HEK293 (cell line): Measurements from ENCODE around the gene MAPT.

Experiments
- CTCF ChIA-PET: fragments of 350-600 bp; formaldehyde crosslinking; extraction: SDS; loops from one replicate; lab custom pipeline; 2021; ENCODE audit warnings: antibody characterized with exemption; lab: Yijun Ruan, JAX
- POLR2A ChIA-PET: fragments of 300-600 bp; formaldehyde crosslinking; extraction: SDS; loops from one replicate; lab custom pipeline; 2020; ENCODE audit warnings: antibody characterized with exemption, inconsistent platforms; lab: Yijun Ruan, JAX
- H3K27ac ChIP-seq: fragments of 200-500 bp; sonication (Bioruptor generic); 2 replicates; pipeline ENCODE4 v1.5.1; 2014; ENCODE audit warnings: low read depth, low read length, control low read depth, inconsistent platforms; ENCODE audit errors: extremely low read depth
- H3K36me3 ChIP-seq, 2 experiments: fragments of 200-500 bp in 1 of 2; sonication (Bioruptor generic) in 1 of 2; 1 replicate in 1 of 2; 2 replicates in 1 of 2; pipeline ENCODE4 v1.5.1; 2014 to 2017; ENCODE audit warnings: inconsistent platforms in 2 of 2, low read length in 2 of 2; ENCODE audit not compliant: control insufficient read depth in 2 of 2, insufficient read depth in 1 of 2
- H3K4me1 ChIP-seq: fragments of 200-500 bp; sonication (Bioruptor generic); 2 replicates; pipeline ENCODE4 v1.5.1; 2014; ENCODE audit warnings: mild to moderate bottlenecking, low read length, inconsistent platforms; ENCODE audit not compliant: control insufficient read depth, insufficient read depth
- H3K4me3 ChIP-seq: 2 replicates; pipeline ENCODE4 v1.5.1; 2011; ENCODE audit warnings: low read depth, mild to moderate bottlenecking, control low read depth, low read length, moderate library complexity
- H3K9me3 ChIP-seq: fragments of 200-500 bp; sonication (Bioruptor generic); 2 replicates; pipeline ENCODE4 v1.5.1; 2014; ENCODE audit warnings: low read depth, low read length, inconsistent platforms; ENCODE audit not compliant: control insufficient read depth, insufficient read depth
- INSM2 ChIP-seq: fragments of 450-650 bp; formaldehyde crosslinking; IDR thresholded peaks from 2 replicates; pipeline ENCODE4 v1.5.1; 2016; ENCODE audit warnings: missing biosample characterization, missing genetic modification characterization
- KLF8 ChIP-seq: fragments of 450-650 bp; formaldehyde crosslinking; IDR thresholded peaks from 2 replicates; pipeline ENCODE4 v1.5.1; 2016; ENCODE audit warnings: missing biosample characterization, missing genetic modification characterization
- TSHZ1 ChIP-seq: fragments of 450-650 bp; formaldehyde crosslinking; IDR thresholded peaks from 2 replicates; pipeline ENCODE4 v1.5.1; 2016; ENCODE audit warnings: missing biosample characterization, missing genetic modification characterization, borderline replicate concordance
- WT1 ChIP-seq: fragments of 450-650 bp; formaldehyde crosslinking; IDR thresholded peaks from 2 replicates; pipeline ENCODE4 v1.5.1; 2016; ENCODE audit warnings: missing biosample characterization, missing genetic modification characterization
- ZBTB26 ChIP-seq: fragments of 450-650 bp; formaldehyde crosslinking; optimal IDR thresholded peaks from 2 replicates; pipeline ENCODE3; 2016; ENCODE audit warnings: missing biosample characterization, mild to moderate bottlenecking, missing genetic modification characterization
- ZBTB48 ChIP-seq: fragments of 450-650 bp; formaldehyde crosslinking; IDR thresholded peaks from 2 replicates; pipeline ENCODE4 v1.5.1; 2016; ENCODE audit warnings: missing biosample characterization, missing genetic modification characterization
- ZNF2 ChIP-seq: fragments of 450-650 bp; formaldehyde crosslinking; IDR thresholded peaks from 2 replicates; pipeline ENCODE4 v1.5.1; 2016; ENCODE audit warnings: missing biosample characterization, missing genetic modification characterization
- ZNF24 ChIP-seq: fragments of 450-650 bp; formaldehyde crosslinking; IDR thresholded peaks from 2 replicates; pipeline ENCODE4 v1.5.1; 2016; ENCODE audit warnings: missing biosample characterization, missing genetic modification characterization
- ZNF366 ChIP-seq: fragments of 450-650 bp; formaldehyde crosslinking; conservative IDR thresholded peaks from 2 replicates; pipeline ENCODE4 v1.5.1; 2016; ENCODE audit warnings: missing biosample characterization, missing genetic modification characterization
- ZNF571 ChIP-seq: fragments of 450-650 bp; formaldehyde crosslinking; IDR thresholded peaks from 2 replicates; pipeline ENCODE4 v1.5.0; 2017; ENCODE audit warnings: missing biosample characterization, missing genetic modification characterization
- ZNF658 ChIP-seq: fragments of 450-650 bp; formaldehyde crosslinking; IDR thresholded peaks from 2 replicates; pipeline ENCODE4; 2016; ENCODE audit warnings: missing biosample characterization, missing genetic modification characterization
- ZNF843 ChIP-seq: fragments of 450-650 bp; formaldehyde crosslinking; IDR thresholded peaks from 2 replicates; pipeline ENCODE4 v1.5.1; 2016; ENCODE audit warnings: missing biosample characterization, missing genetic modification characterization
- TF ChIP-seq, protein P1 (sequence below): fragments of 450-650 bp; formaldehyde crosslinking; IDR thresholded peaks from 2 replicates; pipeline ENCODE4 v1.5.1; 2016; ENCODE audit warnings: missing biosample characterization, missing genetic modification characterization
- TF ChIP-seq, protein P2 (sequence below): fragments of 450-650 bp; formaldehyde crosslinking; conservative IDR thresholded peaks from 2 replicates; pipeline ENCODE4 v1.5.1; 2016; ENCODE audit warnings: low read depth, missing biosample characterization, missing genetic modification characterization
- TF ChIP-seq, protein P3 (sequence below): fragments of 450-650 bp; formaldehyde crosslinking; IDR thresholded peaks from 2 replicates; pipeline ENCODE4 v1.5.1; 2016; ENCODE audit warnings: missing biosample characterization, missing genetic modification characterization

The MAPT gene

DNA sequence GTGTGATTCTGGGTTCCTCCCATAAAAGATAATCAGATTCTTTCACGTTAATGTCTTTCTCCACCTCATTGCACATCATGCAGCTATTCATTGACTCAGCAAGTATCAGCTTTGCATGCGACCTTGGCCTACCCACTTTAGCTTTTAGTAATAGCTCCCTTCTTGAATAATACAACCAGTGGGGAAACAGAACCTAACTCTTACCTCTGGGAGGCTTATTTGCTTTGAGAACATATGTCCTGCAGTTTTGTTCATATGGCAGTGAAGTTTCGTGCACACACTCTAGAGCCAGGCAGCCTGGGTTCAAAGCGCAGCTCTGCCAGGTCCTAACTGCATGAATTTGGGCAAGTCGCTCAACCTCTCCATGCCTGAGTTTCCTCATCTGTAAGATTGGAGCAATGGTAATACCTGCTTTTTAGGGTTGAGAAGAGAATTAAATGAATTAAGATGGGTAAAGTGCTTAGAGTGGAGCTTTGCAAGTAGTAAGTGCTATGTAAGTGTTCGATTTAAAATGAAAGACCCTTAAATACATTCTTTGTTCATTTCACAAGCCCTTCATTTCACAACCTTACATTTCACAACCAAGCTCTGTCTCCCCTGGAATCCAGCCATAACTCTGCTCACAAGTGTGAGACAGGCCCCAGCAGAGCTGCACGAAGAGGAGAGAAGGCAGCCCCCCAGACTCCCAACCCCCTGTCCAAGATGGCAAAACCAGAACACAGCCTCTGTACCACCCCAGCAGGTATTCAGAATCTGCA, 29.3 kb downstream of the MAPT start (continued):
- TF ChIP-seq, protein P1, sequence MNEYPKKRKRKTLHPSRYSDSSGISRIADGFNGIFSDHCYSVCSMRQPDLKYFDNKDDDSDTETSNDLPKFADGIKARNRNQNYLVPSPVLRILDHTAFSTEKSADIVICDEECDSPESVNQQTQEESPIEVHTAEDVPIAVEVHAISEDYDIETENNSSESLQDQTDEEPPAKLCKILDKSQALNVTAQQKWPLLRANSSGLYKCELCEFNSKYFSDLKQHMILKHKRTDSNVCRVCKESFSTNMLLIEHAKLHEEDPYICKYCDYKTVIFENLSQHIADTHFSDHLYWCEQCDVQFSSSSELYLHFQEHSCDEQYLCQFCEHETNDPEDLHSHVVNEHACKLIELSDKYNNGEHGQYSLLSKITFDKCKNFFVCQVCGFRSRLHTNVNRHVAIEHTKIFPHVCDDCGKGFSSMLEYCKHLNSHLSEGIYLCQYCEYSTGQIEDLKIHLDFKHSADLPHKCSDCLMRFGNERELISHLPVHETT, result no peak
- TF ChIP-seq ZBTB48 (tag by site-specific recombination) (no peak), ZBTB26 (tag by site-specific recombination) (no peak)
- TF ChIP-seq, protein P2, sequence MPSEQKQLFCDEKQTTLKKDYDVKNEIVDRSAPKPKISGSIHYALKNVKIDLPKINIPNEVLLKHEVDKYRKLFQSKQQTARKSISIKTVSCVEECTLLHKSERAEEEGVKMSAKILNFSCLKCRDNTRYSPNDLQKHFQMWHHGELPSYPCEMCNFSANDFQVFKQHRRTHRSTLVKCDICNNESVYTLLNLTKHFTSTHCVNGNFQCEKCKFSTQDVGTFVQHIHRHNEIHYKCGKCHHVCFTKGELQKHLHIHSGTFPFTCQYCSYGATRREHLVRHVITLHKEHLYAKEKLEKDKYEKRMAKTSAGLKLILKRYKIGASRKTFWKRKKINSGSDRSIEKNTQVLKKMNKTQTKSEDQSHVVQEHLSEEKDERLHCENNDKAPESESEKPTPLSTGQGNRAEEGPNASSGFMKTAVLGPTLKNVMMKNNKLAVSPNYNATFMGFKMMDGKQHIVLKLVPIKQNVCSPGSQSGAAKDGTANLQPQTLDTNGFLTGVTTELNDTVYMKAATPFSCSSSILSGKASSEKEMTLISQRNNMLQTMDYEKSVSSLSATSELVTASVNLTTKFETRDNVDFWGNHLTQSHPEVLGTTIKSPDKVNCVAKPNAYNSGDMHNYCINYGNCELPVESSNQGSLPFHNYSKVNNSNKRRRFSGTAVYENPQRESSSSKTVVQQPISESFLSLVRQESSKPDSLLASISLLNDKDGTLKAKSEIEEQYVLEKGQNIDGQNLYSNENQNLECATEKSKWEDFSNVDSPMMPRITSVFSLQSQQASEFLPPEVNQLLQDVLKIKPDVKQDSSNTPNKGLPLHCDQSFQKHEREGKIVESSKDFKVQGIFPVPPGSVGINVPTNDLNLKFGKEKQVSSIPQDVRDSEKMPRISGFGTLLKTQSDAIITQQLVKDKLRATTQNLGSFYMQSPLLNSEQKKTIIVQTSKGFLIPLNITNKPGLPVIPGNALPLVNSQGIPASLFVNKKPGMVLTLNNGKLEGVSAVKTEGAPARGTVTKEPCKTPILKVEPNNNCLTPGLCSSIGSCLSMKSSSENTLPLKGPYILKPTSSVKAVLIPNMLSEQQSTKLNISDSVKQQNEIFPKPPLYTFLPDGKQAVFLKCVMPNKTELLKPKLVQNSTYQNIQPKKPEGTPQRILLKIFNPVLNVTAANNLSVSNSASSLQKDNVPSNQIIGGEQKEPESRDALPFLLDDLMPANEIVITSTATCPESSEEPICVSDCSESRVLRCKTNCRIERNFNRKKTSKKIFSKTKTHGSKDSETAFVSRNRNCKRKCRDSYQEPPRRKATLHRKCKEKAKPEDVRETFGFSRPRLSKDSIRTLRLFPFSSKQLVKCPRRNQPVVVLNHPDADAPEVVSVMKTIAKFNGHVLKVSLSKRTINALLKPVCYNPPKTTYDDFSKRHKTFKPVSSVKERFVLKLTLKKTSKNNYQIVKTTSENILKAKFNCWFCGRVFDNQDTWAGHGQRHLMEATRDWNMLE (tag by site-specific recombination), result no peak

DNA sequence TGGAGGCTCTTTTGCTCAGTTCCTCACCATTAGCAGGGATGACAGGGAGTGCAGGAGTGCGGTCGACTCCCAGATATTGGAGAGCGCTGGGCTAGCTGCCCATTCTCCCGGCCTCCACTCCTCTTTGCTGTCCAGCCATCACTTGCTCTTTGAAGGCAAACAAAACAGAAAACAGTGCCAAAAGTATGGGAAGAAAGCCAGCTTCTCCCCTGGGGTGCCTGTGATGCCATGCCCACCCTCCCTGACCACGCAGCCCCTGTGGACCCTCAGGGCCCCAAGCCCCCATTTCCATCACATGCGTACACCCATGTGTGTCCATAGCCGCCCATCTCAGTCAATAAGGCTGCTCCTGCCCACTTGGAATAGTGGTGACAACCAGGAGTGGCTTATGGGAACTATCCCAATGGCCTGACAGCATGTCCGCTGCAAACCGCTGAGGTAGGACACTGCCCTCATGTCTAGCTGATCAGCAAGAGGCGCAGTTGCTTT, 30.0 kb downstream of the MAPT start:
- H3K4me1 ChIP-seq, result peaks cover 2% of the 10 kb centered on the region; the same call in 1 of the 2 replicates
- no peaks in the 10 kb centered on the region for H3K36me3 ChIP-seq
- no peak overlapping the region for H3K27ac ChIP-seq
- POLR2A ChIA-PET, result no interaction called here
- no peak overlapping the region for H3K4me3 ChIP-seq
- TF ChIP-seq WT1 (tag by site-specific recombination) (peak; percentile 51; the same call in 1 of the 2 replicates), ZNF843 (tag by site-specific recombination) (no peak)
- CTCF ChIA-PET, result no interaction called here
- no peaks in the 10 kb centered on the region for H3K9me3 ChIP-seq

GRCh38 chr17:45925311-45925710, 31.0 kb downstream of the MAPT start:
- Histone ChIP-seq H3K9me3 (no peaks in the 10 kb centered on the region), H3K4me1 (peaks cover 8% of the 10 kb centered on the region), H3K27ac (no peak overlapping the region), H3K36me3 (no peaks in the 10 kb centered on the region), H3K4me3 (no peak overlapping the region)
- CTCF ChIA-PET, result interaction anchor here (0.6 to 0.7 kb wide), 4 partner anchors 10 to 1594 kb away, joined by 3 to 4 read pairs (median 3); no protein-coding TSS in a partner anchor
- POLR2A ChIA-PET, result no interaction called here
- no peak for TF ChIP-seq INSM2
- TF ChIP-seq TSHZ1, result no peak
- no peak for TF ChIP-seq ZNF571 (tag by site-specific recombination)
- TF ChIP-seq, protein P3, sequence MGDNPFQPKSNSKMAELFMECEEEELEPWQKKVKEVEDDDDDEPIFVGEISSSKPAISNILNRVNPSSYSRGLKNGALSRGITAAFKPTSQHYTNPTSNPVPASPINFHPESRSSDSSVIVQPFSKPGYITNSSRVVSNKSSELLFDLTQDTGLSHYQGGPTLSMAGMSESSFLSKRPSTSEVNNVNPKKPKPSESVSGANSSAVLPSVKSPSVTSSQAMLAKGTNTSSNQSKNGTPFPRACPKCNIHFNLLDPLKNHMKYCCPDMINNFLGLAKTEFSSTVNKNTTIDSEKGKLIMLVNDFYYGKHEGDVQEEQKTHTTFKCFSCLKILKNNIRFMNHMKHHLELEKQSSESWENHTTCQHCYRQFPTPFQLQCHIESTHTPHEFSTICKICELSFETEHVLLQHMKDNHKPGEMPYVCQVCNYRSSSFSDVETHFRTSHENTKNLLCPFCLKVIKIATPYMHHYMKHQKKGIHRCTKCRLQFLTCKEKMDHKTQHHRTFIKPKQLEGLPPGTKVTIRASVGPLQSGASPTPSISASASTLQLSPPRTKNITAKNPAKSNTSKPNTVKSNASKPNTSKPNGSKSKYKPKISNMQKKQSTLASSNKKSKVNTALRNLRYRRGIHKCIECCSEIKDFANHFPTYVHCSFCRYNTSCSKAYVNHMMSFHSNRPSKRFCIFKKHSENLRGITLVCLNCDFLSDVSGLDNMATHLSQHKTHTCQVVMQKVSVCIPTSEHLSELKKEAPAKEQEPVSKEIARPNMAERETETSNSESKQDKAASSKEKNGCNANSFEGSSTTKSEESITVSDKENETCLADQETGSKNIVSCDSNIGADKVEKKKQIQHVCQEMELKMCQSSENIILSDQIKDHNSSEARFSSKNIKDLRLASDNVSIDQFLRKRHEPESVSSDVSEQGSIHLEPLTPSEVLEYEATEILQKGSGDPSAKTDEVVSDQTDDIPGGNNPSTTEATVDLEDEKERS (tag by site-specific recombination), result no peak
- no peak for TF ChIP-seq KLF8
- TF ChIP-seq ZNF24, result no peak
- no peak for TF ChIP-seq ZNF366
- no peak for TF ChIP-seq ZNF658 (tag by site-specific recombination)
- TF ChIP-seq ZNF2 (tag by site-specific recombination), result no peak
